GM12878 (cell line): ENCODE data around the gene NDE1. TPM values are rescaled to one million over a fixed set of nuclear protein-coding genes. Genes with fewer than 3 reads are reported as not detected.

Source experiments
- CBX5 ChIP-seq: sonication (generic); IDR thresholded peaks from 2 replicates; pipeline ENCODE4 v1.6.1; 2016; ENCODE audit warnings: low read depth, moderate library complexity, mild to moderate bottlenecking, inconsistent platforms
- MEF2A ChIP-seq: IDR thresholded peaks from 2 replicates; pipeline ENCODE4 v1.6.1; 2011; ENCODE audit warnings: low read depth, mild to moderate bottlenecking, low read length, moderate library complexity; ENCODE audit not compliant: insufficient read depth
- MYC ChIP-seq: IDR thresholded peaks from 2 replicates; pipeline ENCODE4 v1.6.1; 2011; ENCODE audit warnings: mild to moderate bottlenecking, low read length, moderate library complexity, inconsistent platforms; ENCODE audit not compliant: insufficient read depth, insufficient replicate concordance, insufficient read length, severe bottlenecking
- NR2C2 ChIP-seq: IDR thresholded peaks from 2 replicates; pipeline ENCODE4 v1.6.1; 2011; ENCODE audit warnings: borderline replicate concordance, low read depth; ENCODE audit not compliant: control insufficient read depth, insufficient read length
- RAD51 ChIP-seq: fragments of 450-650 bp; IDR thresholded peaks from 2 replicates; pipeline ENCODE4 v1.6.1; 2016; ENCODE audit warnings: moderate library complexity, mild to moderate bottlenecking, inconsistent platforms
- RELA ChIP-seq: fragments of 450-650 bp; IDR thresholded peaks from 2 replicates; pipeline ENCODE4 v1.8.0; 2014; ENCODE audit warnings: borderline replicate concordance; ENCODE audit not compliant: partially characterized antibody
- RFX5 ChIP-seq: IDR thresholded peaks from 2 replicates; pipeline ENCODE4 v1.6.1; 2011; ENCODE audit warnings: low read depth, low read length, improper control_type of control experiment
- SMARCA5 ChIP-seq: fragments of 450-650 bp; IDR thresholded peaks from 2 replicates; pipeline ENCODE4 v1.6.1; 2017; ENCODE audit warnings: mild to moderate bottlenecking
- SREBF1 ChIP-seq: IDR thresholded peaks from 2 replicates; pipeline ENCODE4 v1.6.1; 2012; ENCODE audit warnings: mild to moderate bottlenecking, low read length
- STAT1 ChIP-seq: fragments of 450-650 bp; conservative IDR thresholded peaks from 2 replicates; pipeline ENCODE4 v1.6.1; 2014; ENCODE audit warnings: antibody characterized with exemption, mild to moderate bottlenecking
- YBX1 ChIP-seq: fragments of 450-650 bp; IDR thresholded peaks from 2 replicates; pipeline ENCODE4 v1.6.1; 2016; ENCODE audit warnings: antibody characterized with exemption
- ZBED1 ChIP-seq: IDR thresholded peaks from 2 replicates; pipeline ENCODE4 v1.6.1; 2016; ENCODE audit warnings: borderline replicate concordance
- ZNF207 ChIP-seq: fragments of 450-650 bp; IDR thresholded peaks from 2 replicates; pipeline ENCODE4 v1.6.1; 2014; ENCODE audit warnings: antibody characterized with exemption, mild to moderate bottlenecking, borderline replicate concordance
- ZNF384 ChIP-seq: IDR thresholded peaks from 2 replicates; pipeline ENCODE4 v1.6.1; 2012; ENCODE audit warnings: low read depth, mild to moderate bottlenecking, low read length, improper control_type of control experiment, borderline replicate concordance
- ZNF622 ChIP-seq: fragments of 450-650 bp; IDR thresholded peaks from 2 replicates; pipeline ENCODE4 v1.6.1; 2017; ENCODE audit warnings: mild to moderate bottlenecking, inconsistent platforms
- polyA plus RNA-seq, 11 experiments: library from polyadenylated mRNA; depleted of rRNA in 4 of 11; unstranded in 6 of 11; stranded (reverse) in 5 of 11; fragments of >200 nt; fragmentation: Nextera tagmentation in 4 of 11; fragmentation: Illumina TruSeq in 1 of 11; extraction: Ambion mirVana in 4 of 11; extraction: Trizol in 1 of 11; gene quantifications; 1 replicate in 1 of 11; 2 replicates in 10 of 11; pipeline versions ENCODE4 v1.2.1 to v1.2.3, GENCODE V29; 2011 to 2016; ENCODE audit warnings: inconsistent platforms in 2 of 11, missing spikeins in 2 of 11, low read depth in 1 of 11
- total RNA-seq, 4 experiments: library from RNA; depleted of rRNA in 3 of 4; stranded (reverse); fragments of >200 nt in 3 of 4; fragmentation: Illumina TruSeq in 1 of 4; extraction: Trizol in 1 of 4; gene quantifications; 2 replicates each; pipeline versions ENCODE4 v1.2.1 to v1.2.3, GENCODE V29; 2013 to 2021
- TF ChIP-seq, protein P1 (sequence below): fragments of 450-650 bp; IDR thresholded peaks from 2 replicates; pipeline ENCODE4 v1.6.1; 2017; ENCODE audit warnings: low read depth, mild to moderate bottlenecking, moderate library complexity
- TF ChIP-seq, protein P2 (sequence below): fragments of 450-650 bp; IDR thresholded peaks from 2 replicates; pipeline ENCODE4 v1.6.1; 2017; ENCODE audit warnings: mild to moderate bottlenecking, moderate library complexity
- TF ChIP-seq, protein P3 (sequence below): fragments of 450-650 bp; formaldehyde crosslinking; IDR thresholded peaks from 2 replicates; pipeline ENCODE4 v1.4.0; 2022; ENCODE audit warnings: mild to moderate bottlenecking, moderate library complexity
- TF ChIP-seq, protein P4 (sequence below): IDR thresholded peaks from 2 replicates; pipeline ENCODE4 v1.6.1; 2012; ENCODE audit warnings: low read depth, low read length, improper control_type of control experiment

Gene NDE1
- total and polyA plus RNA-seq, 10 of the 15 experiments (the other 5 are each of a cell fraction or from before 2014, with no cell fraction given), result 5.7 to 148 (median 87.8) TPM

DNA sequence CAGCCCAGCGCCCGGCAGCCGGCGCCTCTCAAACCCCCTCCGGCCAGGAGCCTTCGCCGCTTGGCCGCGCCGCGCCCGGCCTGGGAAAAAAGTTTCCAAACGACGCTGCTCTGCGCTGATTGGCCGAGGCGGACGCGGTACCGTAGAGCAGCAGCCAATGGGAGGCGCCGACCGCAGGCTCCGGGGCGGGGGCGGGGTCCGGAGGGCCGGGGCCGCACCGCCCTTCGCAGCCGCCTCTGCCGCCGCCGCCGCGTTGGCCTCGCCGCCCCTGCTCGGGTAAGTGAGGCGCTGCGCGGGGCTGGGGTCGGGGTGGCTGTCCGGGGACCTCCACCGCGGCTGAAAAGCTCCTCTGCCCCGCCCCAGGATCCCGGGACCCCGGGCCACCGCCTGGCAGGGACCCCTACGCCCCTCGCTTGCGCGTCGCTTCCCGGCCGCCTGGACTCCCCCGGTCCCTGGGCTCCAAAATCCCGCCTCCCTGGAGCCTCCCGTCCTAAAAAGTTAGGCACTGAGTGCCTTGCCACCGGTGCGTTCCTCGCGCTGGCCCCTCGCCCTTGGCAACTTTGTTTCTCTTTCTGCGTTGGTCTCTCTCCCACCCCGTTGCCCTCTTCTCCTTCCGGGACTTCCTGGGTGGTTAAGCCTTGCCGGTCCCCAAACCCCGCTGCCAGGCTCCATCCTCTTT is at the start of gene NDE1 (continued):
- TF ChIP-seq, protein P1, sequence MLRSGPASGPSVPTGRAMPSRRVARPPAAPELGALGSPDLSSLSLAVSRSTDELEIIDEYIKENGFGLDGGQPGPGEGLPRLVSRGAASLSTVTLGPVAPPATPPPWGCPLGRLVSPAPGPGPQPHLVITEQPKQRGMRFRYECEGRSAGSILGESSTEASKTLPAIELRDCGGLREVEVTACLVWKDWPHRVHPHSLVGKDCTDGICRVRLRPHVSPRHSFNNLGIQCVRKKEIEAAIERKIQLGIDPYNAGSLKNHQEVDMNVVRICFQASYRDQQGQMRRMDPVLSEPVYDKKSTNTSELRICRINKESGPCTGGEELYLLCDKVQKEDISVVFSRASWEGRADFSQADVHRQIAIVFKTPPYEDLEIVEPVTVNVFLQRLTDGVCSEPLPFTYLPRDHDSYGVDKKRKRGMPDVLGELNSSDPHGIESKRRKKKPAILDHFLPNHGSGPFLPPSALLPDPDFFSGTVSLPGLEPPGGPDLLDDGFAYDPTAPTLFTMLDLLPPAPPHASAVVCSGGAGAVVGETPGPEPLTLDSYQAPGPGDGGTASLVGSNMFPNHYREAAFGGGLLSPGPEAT, result no peak
- TF ChIP-seq ZBED1 (no peak), RFX5 (peak; percentile 68; the same call in 1 of the 2 replicates), ZNF622 (no peak), YBX1 (no peak), CBX5 (no peak), ZNF384 (no peak), RELA (no peak), RAD51 (no peak), STAT1 (0 out of 2 replicates have a peak, but pooled peaks have one; percentile 19), MYC (no peak), NR2C2 (no peak), MEF2A (no peak), SREBF1 (no peak), SMARCA5 (no peak), ZNF207 (no peak)
- TF ChIP-seq, protein P2, sequence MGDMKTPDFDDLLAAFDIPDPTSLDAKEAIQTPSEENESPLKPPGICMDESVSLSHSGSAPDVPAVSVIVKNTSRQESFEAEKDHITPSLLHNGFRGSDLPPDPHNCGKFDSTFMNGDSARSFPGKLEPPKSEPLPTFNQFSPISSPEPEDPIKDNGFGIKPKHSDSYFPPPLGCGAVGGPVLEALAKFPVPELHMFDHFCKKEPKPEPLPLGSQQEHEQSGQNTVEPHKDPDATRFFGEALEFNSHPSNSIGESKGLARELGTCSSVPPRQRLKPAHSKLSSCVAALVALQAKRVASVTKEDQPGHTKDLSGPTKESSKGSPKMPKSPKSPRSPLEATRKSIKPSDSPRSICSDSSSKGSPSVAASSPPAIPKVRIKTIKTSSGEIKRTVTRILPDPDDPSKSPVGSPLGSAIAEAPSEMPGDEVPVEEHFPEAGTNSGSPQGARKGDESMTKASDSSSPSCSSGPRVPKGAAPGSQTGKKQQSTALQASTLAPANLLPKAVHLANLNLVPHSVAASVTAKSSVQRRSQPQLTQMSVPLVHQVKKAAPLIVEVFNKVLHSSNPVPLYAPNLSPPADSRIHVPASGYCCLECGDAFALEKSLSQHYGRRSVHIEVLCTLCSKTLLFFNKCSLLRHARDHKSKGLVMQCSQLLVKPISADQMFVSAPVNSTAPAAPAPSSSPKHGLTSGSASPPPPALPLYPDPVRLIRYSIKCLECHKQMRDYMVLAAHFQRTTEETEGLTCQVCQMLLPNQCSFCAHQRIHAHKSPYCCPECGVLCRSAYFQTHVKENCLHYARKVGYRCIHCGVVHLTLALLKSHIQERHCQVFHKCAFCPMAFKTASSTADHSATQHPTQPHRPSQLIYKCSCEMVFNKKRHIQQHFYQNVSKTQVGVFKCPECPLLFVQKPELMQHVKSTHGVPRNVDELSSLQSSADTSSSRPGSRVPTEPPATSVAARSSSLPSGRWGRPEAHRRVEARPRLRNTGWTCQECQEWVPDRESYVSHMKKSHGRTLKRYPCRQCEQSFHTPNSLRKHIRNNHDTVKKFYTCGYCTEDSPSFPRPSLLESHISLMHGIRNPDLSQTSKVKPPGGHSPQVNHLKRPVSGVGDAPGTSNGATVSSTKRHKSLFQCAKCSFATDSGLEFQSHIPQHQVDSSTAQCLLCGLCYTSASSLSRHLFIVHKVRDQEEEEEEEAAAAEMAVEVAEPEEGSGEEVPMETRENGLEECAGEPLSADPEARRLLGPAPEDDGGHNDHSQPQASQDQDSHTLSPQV, result no peak
- TF ChIP-seq, protein P3, sequence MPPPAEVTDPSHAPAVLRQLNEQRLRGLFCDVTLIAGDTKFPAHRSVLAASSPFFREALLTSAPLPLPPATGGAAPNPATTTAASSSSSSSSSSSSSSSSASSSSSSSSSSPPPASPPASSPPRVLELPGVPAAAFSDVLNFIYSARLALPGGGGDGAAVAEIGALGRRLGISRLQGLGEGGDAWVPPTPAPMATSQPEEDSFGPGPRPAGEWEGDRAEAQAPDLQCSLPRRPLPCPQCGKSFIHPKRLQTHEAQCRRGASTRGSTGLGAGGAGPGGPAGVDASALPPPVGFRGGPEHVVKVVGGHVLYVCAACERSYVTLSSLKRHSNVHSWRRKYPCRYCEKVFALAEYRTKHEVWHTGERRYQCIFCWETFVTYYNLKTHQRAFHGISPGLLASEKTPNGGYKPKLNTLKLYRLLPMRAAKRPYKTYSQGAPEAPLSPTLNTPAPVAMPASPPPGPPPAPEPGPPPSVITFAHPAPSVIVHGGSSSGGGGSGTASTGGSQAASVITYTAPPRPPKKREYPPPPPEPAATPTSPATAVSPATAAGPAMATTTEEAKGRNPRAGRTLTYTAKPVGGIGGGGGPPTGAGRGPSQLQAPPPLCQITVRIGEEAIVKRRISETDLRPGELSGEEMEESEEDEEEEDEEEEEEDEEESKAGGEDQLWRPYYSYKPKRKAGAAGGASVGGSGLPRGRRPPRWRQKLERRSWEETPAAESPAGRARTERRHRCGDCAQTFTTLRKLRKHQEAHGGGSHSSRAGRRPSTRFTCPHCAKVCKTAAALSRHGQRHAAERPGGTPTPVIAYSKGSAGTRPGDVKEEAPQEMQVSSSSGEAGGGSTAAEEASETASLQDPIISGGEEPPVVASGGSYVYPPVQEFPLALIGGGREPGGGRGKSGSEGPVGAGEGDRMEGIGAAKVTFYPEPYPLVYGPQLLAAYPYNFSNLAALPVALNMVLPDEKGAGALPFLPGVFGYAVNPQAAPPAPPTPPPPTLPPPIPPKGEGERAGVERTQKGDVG (CRISPR knock-in tag), result no peak
- TF ChIP-seq, protein P4, sequence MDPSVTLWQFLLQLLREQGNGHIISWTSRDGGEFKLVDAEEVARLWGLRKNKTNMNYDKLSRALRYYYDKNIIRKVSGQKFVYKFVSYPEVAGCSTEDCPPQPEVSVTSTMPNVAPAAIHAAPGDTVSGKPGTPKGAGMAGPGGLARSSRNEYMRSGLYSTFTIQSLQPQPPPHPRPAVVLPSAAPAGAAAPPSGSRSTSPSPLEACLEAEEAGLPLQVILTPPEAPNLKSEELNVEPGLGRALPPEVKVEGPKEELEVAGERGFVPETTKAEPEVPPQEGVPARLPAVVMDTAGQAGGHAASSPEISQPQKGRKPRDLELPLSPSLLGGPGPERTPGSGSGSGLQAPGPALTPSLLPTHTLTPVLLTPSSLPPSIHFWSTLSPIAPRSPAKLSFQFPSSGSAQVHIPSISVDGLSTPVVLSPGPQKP, result no peak
